ENCODE measurements around the gene NWD2.

DNA sequence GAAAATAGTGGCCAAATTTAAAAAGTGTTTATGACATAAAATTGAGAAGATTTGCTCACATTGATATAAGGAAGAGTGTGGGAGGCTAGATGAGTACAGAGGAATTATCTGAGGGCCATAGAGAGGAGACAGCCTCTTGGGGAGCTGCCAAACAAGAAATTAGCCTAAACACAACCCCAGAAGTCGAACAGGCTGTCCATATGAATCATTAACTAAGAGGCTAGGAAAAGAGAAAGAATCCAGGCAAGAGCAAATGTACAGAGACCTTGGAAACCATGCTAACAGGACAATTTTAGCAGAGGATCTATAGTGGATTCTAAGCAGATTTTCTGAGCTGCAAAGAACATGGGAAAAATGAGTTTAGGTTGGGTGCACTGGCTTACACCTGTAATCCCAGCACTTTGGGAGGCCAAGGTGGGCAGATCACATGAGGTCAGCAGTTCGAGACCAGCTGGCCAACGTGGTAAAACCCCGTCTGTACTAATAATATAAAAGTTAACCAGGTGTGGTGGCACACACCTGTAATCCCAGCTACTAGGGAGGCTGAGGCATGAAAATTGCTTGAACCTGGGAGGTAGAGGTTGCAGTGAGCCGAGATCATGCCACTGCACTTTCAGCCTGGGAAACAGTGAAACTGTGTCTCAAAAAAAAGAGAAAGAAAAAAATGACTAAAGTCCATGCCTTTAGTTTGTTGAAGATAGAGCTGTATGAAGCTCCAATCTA lies 76.1 kb downstream of the NWD2 start:
- TF ChIP-seq ZC3H10 (CRISPR knock-in tag; IDR thresholded peaks at IDR 0.05) (no peak), ISL1 (CRISPR knock-in tag; IDR thresholded peaks at IDR 0.05) (no peak), CSDC2 (CRISPR knock-in tag; IDR thresholded peaks at IDR 0.05) (no peak), ARNTL (CRISPR knock-in tag; IDR thresholded peaks at IDR 0.05; ENCODE audit: borderline replicate concordance, low read depth) (no peak), SNAI2 (CRISPR knock-in tag; IDR thresholded peaks at IDR 0.05) (no peak), TOX (CRISPR knock-in tag; IDR thresholded peaks at IDR 0.05; ENCODE audit: borderline replicate concordance) (no peak), ESRRG (CRISPR knock-in tag; IDR thresholded peaks at IDR 0.05) (no peak)
- TF ChIP-seq, protein P1, sequence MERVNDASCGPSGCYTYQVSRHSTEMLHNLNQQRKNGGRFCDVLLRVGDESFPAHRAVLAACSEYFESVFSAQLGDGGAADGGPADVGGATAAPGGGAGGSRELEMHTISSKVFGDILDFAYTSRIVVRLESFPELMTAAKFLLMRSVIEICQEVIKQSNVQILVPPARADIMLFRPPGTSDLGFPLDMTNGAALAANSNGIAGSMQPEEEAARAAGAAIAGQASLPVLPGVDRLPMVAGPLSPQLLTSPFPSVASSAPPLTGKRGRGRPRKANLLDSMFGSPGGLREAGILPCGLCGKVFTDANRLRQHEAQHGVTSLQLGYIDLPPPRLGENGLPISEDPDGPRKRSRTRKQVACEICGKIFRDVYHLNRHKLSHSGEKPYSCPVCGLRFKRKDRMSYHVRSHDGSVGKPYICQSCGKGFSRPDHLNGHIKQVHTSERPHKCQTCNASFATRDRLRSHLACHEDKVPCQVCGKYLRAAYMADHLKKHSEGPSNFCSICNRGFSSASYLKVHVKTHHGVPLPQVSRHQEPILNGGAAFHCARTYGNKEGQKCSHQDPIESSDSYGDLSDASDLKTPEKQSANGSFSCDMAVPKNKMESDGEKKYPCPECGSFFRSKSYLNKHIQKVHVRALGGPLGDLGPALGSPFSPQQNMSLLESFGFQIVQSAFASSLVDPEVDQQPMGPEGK (CRISPR knock-in tag; IDR thresholded peaks at IDR 0.05; ENCODE audit: borderline replicate concordance): no peak
- TF ChIP-seq, protein P2, sequence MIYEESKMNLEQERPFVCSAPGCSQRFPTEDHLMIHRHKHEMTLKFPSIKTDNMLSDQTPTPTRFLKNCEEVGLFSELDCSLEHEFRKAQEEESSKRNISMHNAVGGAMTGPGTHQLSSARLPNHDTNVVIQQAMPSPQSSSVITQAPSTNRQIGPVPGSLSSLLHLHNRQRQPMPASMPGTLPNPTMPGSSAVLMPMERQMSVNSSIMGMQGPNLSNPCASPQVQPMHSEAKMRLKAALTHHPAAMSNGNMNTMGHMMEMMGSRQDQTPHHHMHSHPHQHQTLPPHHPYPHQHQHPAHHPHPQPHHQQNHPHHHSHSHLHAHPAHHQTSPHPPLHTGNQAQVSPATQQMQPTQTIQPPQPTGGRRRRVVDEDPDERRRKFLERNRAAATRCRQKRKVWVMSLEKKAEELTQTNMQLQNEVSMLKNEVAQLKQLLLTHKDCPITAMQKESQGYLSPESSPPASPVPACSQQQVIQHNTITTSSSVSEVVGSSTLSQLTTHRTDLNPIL (CRISPR knock-in tag; IDR thresholded peaks at IDR 0.05; ENCODE audit: low read depth): no peak

Data from SK-N-SH treated with all-trans-retinoic acid at 6 μM for 48 hours (cell line).